Measurements from ENCODE around the gene NQO1. TPM values are rescaled to one million over a fixed set of nuclear protein-coding genes. Genes with fewer than 3 reads are reported as not detected.

Gene NQO1
- polyA plus RNA-seq, 1 of the 3 experiments (the other 2 are of a cell fraction): 152 TPM

GRCh38 chr16:69727916-69728270 is 1.5 kb upstream of the NQO1 start:
- CTCF ChIA-PET: interaction anchor here (0.7 to 3.6 kb wide), 4 partner anchors 8 to 40 kb away, joined by 3 to 19 read pairs (median 8); partner anchors contain the start of gene NOB1
- H3K27me3 ChIP-seq (ENCODE audit: insufficient read depth): no peaks in the 10 kb centered on the region
- peaks cover 17 to 18% of the 10 kb centered on the region in 2 experiments; a peak in 3 of 4 replicates for H3K4me1 ChIP-seq (ENCODE audit: control insufficient read depth in 1 of 2, insufficient read depth in 2 of 2, low read depth in 1 of 2, low read length in 1 of 2)
- H3K36me3 ChIP-seq (replicated peaks in 1 of 2; ENCODE audit: control insufficient read depth in 1 of 2, insufficient read depth in 2 of 2, low read length in 1 of 2): peaks cover 0 to 3% of the 10 kb centered on the region in 2 experiments
- 89% methylated on average over 5 of the region's 5 CpGs for WGBS (ENCODE audit: low lambda C conversion rate)
- DNase-seq: no peak
- peak overlapping the region; percentile 97 for H3K4me2 ChIP-seq
- H4K20me1 ChIP-seq (ENCODE audit: insufficient read depth): no peaks in the 10 kb centered on the region
- H3K4me3 ChIP-seq (ENCODE audit: low read depth in 2 of 2, low read length in 1 of 2): no peak overlapping the region
- peaks cover 45% of the 10 kb centered on the region for H3K79me2 ChIP-seq (ENCODE audit: insufficient read depth)
- TF ChIP-seq, protein P1, sequence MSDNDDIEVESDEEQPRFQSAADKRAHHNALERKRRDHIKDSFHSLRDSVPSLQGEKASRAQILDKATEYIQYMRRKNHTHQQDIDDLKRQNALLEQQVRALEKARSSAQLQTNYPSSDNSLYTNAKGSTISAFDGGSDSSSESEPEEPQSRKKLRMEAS (IDR thresholded peaks at IDR 0.05; ENCODE audit: low read depth): no peak
- TF ChIP-seq USF1 (IDR thresholded peaks at IDR 0.05; ENCODE audit: borderline replicate concordance, low read depth): no peak
- TF ChIP-seq REST (IDR thresholded peaks at IDR 0.05; ENCODE audit: low read depth, low read length): no peak
- no peak for TF ChIP-seq SIN3A (IDR thresholded peaks at IDR 0.05; ENCODE audit: borderline replicate concordance, low read depth, low read length)
- no peak for TF ChIP-seq POLR2AphosphoS5 (IDR thresholded peaks at IDR 0.05; ENCODE audit: low read depth, low read length)
- no peak overlapping the region; a peak in 1 of 4 replicates for H3K27ac ChIP-seq (ENCODE audit: low read depth in 2 of 2, low read length in 1 of 2)
- no peak overlapping the region for H3K9ac ChIP-seq
- no peaks in the 10 kb centered on the region for H3K9me2 ChIP-seq
- peaks cover 31% of the 10 kb centered on the region for H3F3A ChIP-seq (replicated peaks; ENCODE audit: insufficient read depth)
- POLR2A ChIA-PET: interaction anchor here (0.8 to 3.0 kb wide), 2 partner anchors 13 to 27 kb away, joined by 3 to 12 read pairs; partner anchors contain the start of gene NOB1
- H2AFZ ChIP-seq (ENCODE audit: low read depth): no peak overlapping the region
- no peaks in the 10 kb centered on the region for H3K9me3 ChIP-seq

- Histone ChIP-seq H3K9me3 (no peaks in the 10 kb centered on the region), H3K9ac (peak overlapping the region; percentile 77), H3K27me3 (ENCODE audit: insufficient read depth) (no peaks in the 10 kb centered on the region), H3K4me2 (peak overlapping the region; percentile 97), H3F3A (replicated peaks; ENCODE audit: insufficient read depth) (peaks cover 31% of the 10 kb centered on the region), H3K79me2 (ENCODE audit: insufficient read depth) (peaks cover 65% of the 10 kb centered on the region), H2AFZ (ENCODE audit: low read depth) (peak overlapping the region; percentile 87; the same call in 1 of the 2 replicates), H3K27ac (ENCODE audit: low read depth in 2 of 2, low read length in 1 of 2) (peak overlapping the region; percentile 88 to 97), H3K4me1 (ENCODE audit: control insufficient read depth in 1 of 2, insufficient read depth in 2 of 2, low read depth in 1 of 2, low read length in 1 of 2) (peaks cover 17 to 18% of the 10 kb centered on the region in 2 experiments; a peak in 3 of 4 replicates), H3K4me3 (ENCODE audit: low read depth in 2 of 2, low read length in 1 of 2) (peak overlapping the region; percentile 48 to 80), H3K9me2 (no peaks in the 10 kb centered on the region), H3K36me3 (replicated peaks in 1 of 2; ENCODE audit: control insufficient read depth in 1 of 2, insufficient read depth in 2 of 2, low read length in 1 of 2) (peaks cover 0 to 6% of the 10 kb centered on the region in 2 experiments), H4K20me1 (ENCODE audit: insufficient read depth) (no peaks in the 10 kb centered on the region)
- ChIA-PET CTCF (interaction anchor here (0.8 to 3.6 kb wide), 3 partner anchors 15 to 331 kb away, joined by 3 to 19 read pairs (median 3); partner anchors contain the start of gene NOB1), POLR2A (interaction anchor here (0.7 to 3.0 kb wide), 4 partner anchors 9 to 29 kb away, joined by 3 to 12 read pairs (median 4); partner anchors contain the start of gene NOB1)
- TF ChIP-seq SIN3A (IDR thresholded peaks at IDR 0.05; ENCODE audit: borderline replicate concordance, low read depth, low read length): no peak
- TF ChIP-seq RAD21 (IDR thresholded peaks at IDR 0.05; ENCODE audit: low read length): 0 out of 2 replicates have a peak, but pooled peaks have one; percentile 1
- TF ChIP-seq YY1 (IDR thresholded peaks at IDR 0.05; ENCODE audit: low read depth): 0 out of 2 replicates have a peak, but pooled peaks have one; percentile 8
- no peak for DNase-seq
- 59% methylated on average over 32 of the region's 32 CpGs for WGBS (ENCODE audit: low lambda C conversion rate)
These were observed 664 bp downstream of the NQO1 start for GRCh38 chr16:69725480-69726312.
